ENCODE results near the gene HOXA3.

The HOXA3 gene

DNA sequence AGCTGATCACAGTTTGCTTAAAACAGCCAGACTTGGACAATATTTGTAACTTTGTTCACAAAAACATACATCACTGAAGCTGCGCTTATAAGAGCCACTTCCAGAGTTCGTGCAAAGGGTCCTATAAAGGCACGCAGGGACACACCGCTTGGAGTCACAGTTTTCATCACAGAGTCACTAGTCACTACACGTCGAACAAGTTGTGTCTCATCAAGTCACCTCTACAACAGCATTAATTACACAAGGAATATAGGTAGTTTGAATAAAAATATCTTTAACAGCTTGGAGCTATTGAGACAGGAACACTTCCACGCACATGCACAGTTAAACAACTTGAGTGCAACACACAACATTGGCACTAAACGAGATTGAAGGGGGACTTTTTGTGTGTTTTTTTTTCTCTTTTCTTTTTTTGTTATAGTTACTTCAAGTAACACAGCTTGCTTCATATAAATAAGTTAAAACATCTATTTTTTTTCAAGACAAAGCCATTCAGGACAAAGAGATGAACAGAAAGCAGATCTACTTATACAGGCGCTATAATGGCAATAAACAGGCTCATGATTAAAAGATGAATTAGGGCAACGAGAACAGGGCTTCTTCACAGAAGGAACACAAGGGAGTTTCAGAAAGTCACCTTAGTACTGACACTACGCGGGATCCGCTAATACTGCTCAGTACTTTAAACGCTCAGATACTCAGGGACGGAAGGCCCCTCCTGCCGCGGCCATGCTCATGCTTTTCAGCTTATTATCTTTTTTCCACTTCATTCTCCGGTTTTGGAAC is 11.1 kb downstream of the HOXA3 start:
- Histone ChIP-seq H3K9ac (ENCODE audit: low read length) (no peak overlapping the region), H3K36me3 (replicated peaks; ENCODE audit: insufficient read depth, low read length) (no peaks in the 10 kb centered on the region), H3K9me3 (replicated peaks; ENCODE audit: insufficient read depth, low read length) (no peaks in the 10 kb centered on the region), H3K9me2 (replicated peaks; ENCODE audit: insufficient read depth, low read length) (no peaks in the 10 kb centered on the region), H4K20me1 (ENCODE audit: insufficient read depth, low read length) (no peaks in the 10 kb centered on the region), H3K4me1 (ENCODE audit: low read length) (no peaks in the 10 kb centered on the region), H3K4me3 (ENCODE audit: low read length) (no peak overlapping the region), H2AFZ (ENCODE audit: low read length) (no peak overlapping the region), H3K4me2 (ENCODE audit: low read depth, low read length) (no peak overlapping the region), H3F3A (ENCODE audit: insufficient read depth, low read length) (no peaks in the 10 kb centered on the region), H3K27ac (ENCODE audit: low read length) (no peak overlapping the region), H3K27me3 (replicated peaks; ENCODE audit: insufficient read depth, low read length) (peaks cover 2% of the 10 kb centered on the region; the same call in 1 of the 2 replicates), H3K79me2 (ENCODE audit: low read length) (no peaks in the 10 kb centered on the region)
- TF ChIP-seq EZH2phosphoT487 (IDR thresholded peaks at IDR 0.05; ENCODE audit: low read length) (no peak), EZH2 (optimal IDR thresholded peaks at IDR 0.05; ENCODE audit: low read depth, low read length) (no peak)
- TF ChIP-seq, protein P1, sequence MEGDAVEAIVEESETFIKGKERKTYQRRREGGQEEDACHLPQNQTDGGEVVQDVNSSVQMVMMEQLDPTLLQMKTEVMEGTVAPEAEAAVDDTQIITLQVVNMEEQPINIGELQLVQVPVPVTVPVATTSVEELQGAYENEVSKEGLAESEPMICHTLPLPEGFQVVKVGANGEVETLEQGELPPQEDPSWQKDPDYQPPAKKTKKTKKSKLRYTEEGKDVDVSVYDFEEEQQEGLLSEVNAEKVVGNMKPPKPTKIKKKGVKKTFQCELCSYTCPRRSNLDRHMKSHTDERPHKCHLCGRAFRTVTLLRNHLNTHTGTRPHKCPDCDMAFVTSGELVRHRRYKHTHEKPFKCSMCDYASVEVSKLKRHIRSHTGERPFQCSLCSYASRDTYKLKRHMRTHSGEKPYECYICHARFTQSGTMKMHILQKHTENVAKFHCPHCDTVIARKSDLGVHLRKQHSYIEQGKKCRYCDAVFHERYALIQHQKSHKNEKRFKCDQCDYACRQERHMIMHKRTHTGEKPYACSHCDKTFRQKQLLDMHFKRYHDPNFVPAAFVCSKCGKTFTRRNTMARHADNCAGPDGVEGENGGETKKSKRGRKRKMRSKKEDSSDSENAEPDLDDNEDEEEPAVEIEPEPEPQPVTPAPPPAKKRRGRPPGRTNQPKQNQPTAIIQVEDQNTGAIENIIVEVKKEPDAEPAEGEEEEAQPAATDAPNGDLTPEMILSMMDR (IDR thresholded peaks at IDR 0.05; ENCODE audit: low read length): no peak
- no peak for DNase-seq

GRCh38 chr7:27140126-27140857 is 12.1 kb downstream of the HOXA3 start:
- no peak for TF ChIP-seq EZH2 (optimal IDR thresholded peaks at IDR 0.05; ENCODE audit: low read depth, low read length)
- TF ChIP-seq, protein P1 (IDR thresholded peaks at IDR 0.05; ENCODE audit: low read length): no peak
- TF ChIP-seq EZH2phosphoT487 (IDR thresholded peaks at IDR 0.05; ENCODE audit: low read length): no peak
- Histone ChIP-seq H3F3A (ENCODE audit: insufficient read depth, low read length) (no peaks in the 10 kb centered on the region), H3K9me3 (replicated peaks; ENCODE audit: insufficient read depth, low read length) (no peaks in the 10 kb centered on the region), H3K27me3 (replicated peaks; ENCODE audit: insufficient read depth, low read length) (no peaks in the 10 kb centered on the region), H3K27ac (ENCODE audit: low read length) (no peak overlapping the region), H2AFZ (ENCODE audit: low read length) (no peak overlapping the region), H3K4me1 (ENCODE audit: low read length) (no peaks in the 10 kb centered on the region), H3K4me3 (ENCODE audit: low read length) (no peak overlapping the region), H3K9me2 (replicated peaks; ENCODE audit: insufficient read depth, low read length) (no peaks in the 10 kb centered on the region), H3K4me2 (ENCODE audit: low read depth, low read length) (no peak overlapping the region), H4K20me1 (ENCODE audit: insufficient read depth, low read length) (no peaks in the 10 kb centered on the region), H3K9ac (ENCODE audit: low read length) (no peak overlapping the region), H3K36me3 (replicated peaks; ENCODE audit: insufficient read depth, low read length) (no peaks in the 10 kb centered on the region), H3K79me2 (ENCODE audit: low read length) (no peaks in the 10 kb centered on the region)
- DNase-seq: no peak

DNA sequence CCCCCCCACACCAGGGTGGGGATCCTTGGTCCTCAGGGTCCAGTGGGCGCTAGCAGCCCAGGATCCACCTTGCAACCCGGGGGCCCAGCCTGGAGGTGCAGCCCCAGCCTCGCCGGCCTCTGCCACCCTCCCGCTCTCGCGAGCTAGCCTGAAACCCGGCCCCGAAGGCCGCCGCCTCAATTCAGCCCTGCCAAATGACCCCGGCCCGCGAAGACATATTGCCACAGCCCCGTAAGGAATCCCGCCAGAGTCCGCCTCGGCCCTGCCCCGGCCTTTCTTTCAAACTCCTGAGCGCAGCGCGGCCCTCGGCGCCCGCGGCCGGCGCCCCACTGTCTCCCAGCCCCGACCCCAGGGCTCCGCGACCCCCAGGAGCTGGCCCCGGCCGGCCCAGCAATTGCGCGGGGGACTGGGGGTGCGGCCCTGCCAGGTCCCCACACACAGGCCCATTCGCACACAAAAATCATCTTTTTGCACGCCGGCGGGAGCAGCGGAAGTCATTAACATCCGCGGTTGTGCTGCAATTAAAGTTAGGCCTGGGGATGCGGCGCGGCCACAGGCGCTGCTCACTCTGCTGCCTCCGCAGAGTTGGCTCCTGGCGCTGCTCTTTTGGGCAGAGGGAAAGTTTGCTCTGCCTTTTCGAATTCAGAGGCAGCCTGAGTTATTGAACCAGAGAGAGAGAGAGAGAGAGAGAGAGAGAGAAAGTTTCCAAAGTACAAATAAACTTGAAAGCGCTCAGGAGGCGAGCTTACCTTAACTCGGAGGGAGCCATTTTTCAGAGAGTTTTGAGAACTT is 12.9 kb downstream of the HOXA3 start:
- no peaks in the 10 kb centered on the region for H3K27me3 ChIP-seq (replicated peaks; ENCODE audit: insufficient read depth, low read length)
- H3K4me1 ChIP-seq (ENCODE audit: low read length): no peaks in the 10 kb centered on the region
- no peak overlapping the region for H3K4me2 ChIP-seq (ENCODE audit: low read depth, low read length)
- H2AFZ ChIP-seq (ENCODE audit: low read length): no peak overlapping the region
- DNase-seq: no peak
- no peak overlapping the region for H3K4me3 ChIP-seq (ENCODE audit: low read length)
- H3K9me3 ChIP-seq (replicated peaks; ENCODE audit: insufficient read depth, low read length): no peaks in the 10 kb centered on the region
- H3K36me3 ChIP-seq (replicated peaks; ENCODE audit: insufficient read depth, low read length): no peaks in the 10 kb centered on the region
- H3K79me2 ChIP-seq (ENCODE audit: low read length): no peaks in the 10 kb centered on the region
- H3K9ac ChIP-seq (ENCODE audit: low read length): no peak overlapping the region
- TF ChIP-seq, protein P1 (IDR thresholded peaks at IDR 0.05; ENCODE audit: low read length): no peak
- TF ChIP-seq EZH2phosphoT487 (IDR thresholded peaks at IDR 0.05; ENCODE audit: low read length): no peak
- TF ChIP-seq EZH2 (optimal IDR thresholded peaks at IDR 0.05; ENCODE audit: low read depth, low read length): no peak
- H3F3A ChIP-seq (ENCODE audit: insufficient read depth, low read length): no peaks in the 10 kb centered on the region
- H4K20me1 ChIP-seq (ENCODE audit: insufficient read depth, low read length): no peaks in the 10 kb centered on the region
- H3K9me2 ChIP-seq (replicated peaks; ENCODE audit: insufficient read depth, low read length): no peaks in the 10 kb centered on the region
- no peak overlapping the region for H3K27ac ChIP-seq (ENCODE audit: low read length)

Measured in MM.1S (cell line).